ENCODE data around the gene FAM234A.

The FAM234A gene

GRCh38 chr16:284204-285120 is 49.8 kb downstream of the FAM234A start:
- DNase-seq (ENCODE audit: insufficient read length, low spot score) (no peak), FAIRE-seq (no peak)
- TF ChIP-seq POU2F2 (IDR thresholded peaks at IDR 0.05; ENCODE audit: low read depth, low read length) (no peak), POLR2A (IDR thresholded peaks at IDR 0.05; ENCODE audit: low read depth, low read length) (no peak), PAX5 (IDR thresholded peaks at IDR 0.05; ENCODE audit: insufficient read depth, low read length, severe bottlenecking) (no peak), POLR2AphosphoS5 (IDR thresholded peaks at IDR 0.05; ENCODE audit: low read depth, low read length) (no peak), TAF1 (IDR thresholded peaks at IDR 0.05; ENCODE audit: low read depth, low read length) (no peak), SPI1 (IDR thresholded peaks at IDR 0.05; ENCODE audit: low read depth, low read length) (no peak)

- DNase-seq (ENCODE audit: insufficient read length, low spot score) (peak; percentile 60), FAIRE-seq (no peak)
- TF ChIP-seq SPI1 (IDR thresholded peaks at IDR 0.05; ENCODE audit: low read depth, low read length) (no peak), POLR2AphosphoS5 (IDR thresholded peaks at IDR 0.05; ENCODE audit: low read depth, low read length) (no peak), TAF1 (IDR thresholded peaks at IDR 0.05; ENCODE audit: low read depth, low read length) (no peak), PAX5 (IDR thresholded peaks at IDR 0.05; ENCODE audit: insufficient read depth, low read length, severe bottlenecking) (no peak), POLR2A (IDR thresholded peaks at IDR 0.05; ENCODE audit: low read depth, low read length) (no peak), POU2F2 (IDR thresholded peaks at IDR 0.05; ENCODE audit: low read depth, low read length) (no peak)
These were observed 50.8 kb downstream of the FAM234A start for GRCh38 chr16:285146-286055.

GRCh38 chr16:286491-287297 is 52.1 kb downstream of the FAM234A start:
- no peak for FAIRE-seq
- TF ChIP-seq POLR2AphosphoS5 (IDR thresholded peaks at IDR 0.05; ENCODE audit: low read depth, low read length) (no peak), PAX5 (IDR thresholded peaks at IDR 0.05; ENCODE audit: insufficient read depth, low read length, severe bottlenecking) (no peak), POU2F2 (IDR thresholded peaks at IDR 0.05; ENCODE audit: low read depth, low read length) (no peak), SPI1 (IDR thresholded peaks at IDR 0.05; ENCODE audit: low read depth, low read length) (no peak), TAF1 (IDR thresholded peaks at IDR 0.05; ENCODE audit: low read depth, low read length) (no peak), POLR2A (IDR thresholded peaks at IDR 0.05; ENCODE audit: low read depth, low read length) (no peak)
- DNase-seq (ENCODE audit: insufficient read length, low spot score): no peak

- DNase-seq (ENCODE audit: insufficient read length, low spot score) (no peak), FAIRE-seq (no peak)
- no peak for TF ChIP-seq POU2F2 (IDR thresholded peaks at IDR 0.05; ENCODE audit: low read depth, low read length)
- no peak for TF ChIP-seq POLR2A (IDR thresholded peaks at IDR 0.05; ENCODE audit: low read depth, low read length)
- TF ChIP-seq POLR2AphosphoS5 (IDR thresholded peaks at IDR 0.05; ENCODE audit: low read depth, low read length): no peak
- no peak for TF ChIP-seq PAX5 (IDR thresholded peaks at IDR 0.05; ENCODE audit: insufficient read depth, low read length, severe bottlenecking)
- TF ChIP-seq SPI1 (IDR thresholded peaks at IDR 0.05; ENCODE audit: low read depth, low read length): no peak
- TF ChIP-seq TAF1 (IDR thresholded peaks at IDR 0.05; ENCODE audit: low read depth, low read length): no peak
These were observed 52.7 kb downstream of the FAM234A start for GRCh38 chr16:287298-287811.

- no peak for FAIRE-seq
- TF ChIP-seq POU2F2 (IDR thresholded peaks at IDR 0.05; ENCODE audit: low read depth, low read length) (no peak), POLR2A (IDR thresholded peaks at IDR 0.05; ENCODE audit: low read depth, low read length) (no peak), SPI1 (IDR thresholded peaks at IDR 0.05; ENCODE audit: low read depth, low read length) (no peak), POLR2AphosphoS5 (IDR thresholded peaks at IDR 0.05; ENCODE audit: low read depth, low read length) (no peak), TAF1 (IDR thresholded peaks at IDR 0.05; ENCODE audit: low read depth, low read length) (no peak), PAX5 (IDR thresholded peaks at IDR 0.05; ENCODE audit: insufficient read depth, low read length, severe bottlenecking) (no peak)
- DNase-seq (ENCODE audit: insufficient read length, low spot score): no peak
These were observed 53.6 kb downstream of the FAM234A start for GRCh38 chr16:287981-288920.

GRCh38 chr16:289395-289997 is 54.9 kb downstream of the FAM234A start:
- no peak for DNase-seq (ENCODE audit: insufficient read length, low spot score)
- TF ChIP-seq PAX5 (IDR thresholded peaks at IDR 0.05; ENCODE audit: insufficient read depth, low read length, severe bottlenecking): no peak
- TF ChIP-seq TAF1 (IDR thresholded peaks at IDR 0.05; ENCODE audit: low read depth, low read length): no peak
- TF ChIP-seq POLR2AphosphoS5 (IDR thresholded peaks at IDR 0.05; ENCODE audit: low read depth, low read length): no peak
- TF ChIP-seq SPI1 (IDR thresholded peaks at IDR 0.05; ENCODE audit: low read depth, low read length): no peak
- TF ChIP-seq POLR2A (IDR thresholded peaks at IDR 0.05; ENCODE audit: low read depth, low read length): no peak
- no peak for TF ChIP-seq POU2F2 (IDR thresholded peaks at IDR 0.05; ENCODE audit: low read depth, low read length)
- FAIRE-seq: no peak

- TF ChIP-seq PAX5 (IDR thresholded peaks at IDR 0.05; ENCODE audit: insufficient read depth, low read length, severe bottlenecking) (no peak), POU2F2 (IDR thresholded peaks at IDR 0.05; ENCODE audit: low read depth, low read length) (no peak), POLR2AphosphoS5 (IDR thresholded peaks at IDR 0.05; ENCODE audit: low read depth, low read length) (no peak), POLR2A (IDR thresholded peaks at IDR 0.05; ENCODE audit: low read depth, low read length) (no peak)
- FAIRE-seq (no peak), DNase-seq (ENCODE audit: insufficient read length, low spot score) (no peak)
These were observed 55.5 kb downstream of the FAM234A start for GRCh38 chr16:290015-290680.

Data from GM12891 (cell line).